Fibroblast of the aortic adventitia (primary cell): ENCODE data around the gene EMILIN3. TPM values are rescaled to one million over a fixed set of nuclear protein-coding genes. Genes with fewer than 3 reads are reported as not detected.

Source experiments
- DNase-seq: peaks from one replicate; pipeline ENCODE4 v3.0.0-alpha.2; 2010; ENCODE audit warnings: low read depth
- H3K4me3 ChIP-seq: 2 replicates; pipeline ENCODE4 v1.5.1; 2011; ENCODE audit warnings: low read depth, mild to moderate bottlenecking, control low read depth, low read length, moderate library complexity
- total RNA-seq: library from RNA; depleted of rRNA; stranded (reverse); fragments of >200 nt; gene quantifications from 2 replicates; pipeline ENCODE4 v1.2.3, GENCODE V29; 2012; ENCODE audit warnings: low replicate concordance
- TF ChIP-seq, protein P1 (sequence below): IDR thresholded peaks from 2 replicates; pipeline ENCODE4 v1.5.1; 2011; ENCODE audit warnings: mild to moderate bottlenecking, low read length, control low read depth, inconsistent platforms; ENCODE audit not compliant: insufficient read depth

EMILIN3 gene
- total RNA-seq, 1 donor: not detected

DNA sequence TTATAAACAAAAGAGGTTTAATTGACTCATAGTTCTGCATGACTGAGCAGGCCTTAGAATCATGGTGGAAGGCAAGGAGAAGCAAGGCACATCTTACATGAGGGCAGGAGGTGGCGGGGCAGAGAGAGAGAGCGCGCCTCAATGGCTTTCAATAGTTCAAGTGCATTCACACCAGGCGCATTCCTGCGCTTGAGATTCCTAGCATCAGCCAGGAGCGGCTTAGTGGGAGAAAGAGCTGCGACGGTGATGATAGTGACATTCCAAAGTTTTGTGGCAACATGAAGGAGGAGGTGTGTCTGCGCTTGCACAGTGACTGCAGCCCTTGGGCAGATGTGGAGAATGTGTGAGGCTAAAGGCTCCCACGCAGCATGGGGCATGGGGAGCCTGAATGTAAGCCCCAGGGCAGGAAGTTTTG is 25.0 kb upstream of the EMILIN3 start:
- TF ChIP-seq, protein P1, sequence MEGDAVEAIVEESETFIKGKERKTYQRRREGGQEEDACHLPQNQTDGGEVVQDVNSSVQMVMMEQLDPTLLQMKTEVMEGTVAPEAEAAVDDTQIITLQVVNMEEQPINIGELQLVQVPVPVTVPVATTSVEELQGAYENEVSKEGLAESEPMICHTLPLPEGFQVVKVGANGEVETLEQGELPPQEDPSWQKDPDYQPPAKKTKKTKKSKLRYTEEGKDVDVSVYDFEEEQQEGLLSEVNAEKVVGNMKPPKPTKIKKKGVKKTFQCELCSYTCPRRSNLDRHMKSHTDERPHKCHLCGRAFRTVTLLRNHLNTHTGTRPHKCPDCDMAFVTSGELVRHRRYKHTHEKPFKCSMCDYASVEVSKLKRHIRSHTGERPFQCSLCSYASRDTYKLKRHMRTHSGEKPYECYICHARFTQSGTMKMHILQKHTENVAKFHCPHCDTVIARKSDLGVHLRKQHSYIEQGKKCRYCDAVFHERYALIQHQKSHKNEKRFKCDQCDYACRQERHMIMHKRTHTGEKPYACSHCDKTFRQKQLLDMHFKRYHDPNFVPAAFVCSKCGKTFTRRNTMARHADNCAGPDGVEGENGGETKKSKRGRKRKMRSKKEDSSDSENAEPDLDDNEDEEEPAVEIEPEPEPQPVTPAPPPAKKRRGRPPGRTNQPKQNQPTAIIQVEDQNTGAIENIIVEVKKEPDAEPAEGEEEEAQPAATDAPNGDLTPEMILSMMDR: no peak
- H3K4me3 ChIP-seq: no peak overlapping the region
- DNase-seq: no peak

DNA sequence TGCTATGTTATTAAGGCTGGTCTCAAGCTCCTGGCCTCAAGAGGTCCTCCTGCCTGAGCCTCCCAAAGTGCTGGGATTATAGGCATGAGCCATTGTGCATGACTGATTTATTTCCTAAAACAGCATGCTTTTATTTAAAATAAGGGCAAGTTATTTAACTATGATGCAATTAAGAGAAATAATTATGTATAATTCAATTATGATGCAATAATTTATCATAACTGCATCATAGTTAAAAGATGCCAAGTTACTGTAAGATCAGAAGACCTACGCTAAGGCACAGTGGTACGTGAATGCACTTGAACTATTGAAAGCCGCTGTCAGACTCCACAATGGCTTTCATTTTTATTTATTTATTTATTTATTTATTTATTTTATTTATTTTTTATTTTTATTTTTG is 24.3 kb upstream of the EMILIN3 start:
- H3K4me3 ChIP-seq: no peak overlapping the region
- TF ChIP-seq, protein P1: no peak
- DNase-seq: no peak

GRCh38 chr20:41387444-41387851 is 20.8 kb upstream of the EMILIN3 start:
- DNase-seq: no peak
- TF ChIP-seq, protein P1: peak; percentile 27
- no peak overlapping the region for H3K4me3 ChIP-seq

DNA sequence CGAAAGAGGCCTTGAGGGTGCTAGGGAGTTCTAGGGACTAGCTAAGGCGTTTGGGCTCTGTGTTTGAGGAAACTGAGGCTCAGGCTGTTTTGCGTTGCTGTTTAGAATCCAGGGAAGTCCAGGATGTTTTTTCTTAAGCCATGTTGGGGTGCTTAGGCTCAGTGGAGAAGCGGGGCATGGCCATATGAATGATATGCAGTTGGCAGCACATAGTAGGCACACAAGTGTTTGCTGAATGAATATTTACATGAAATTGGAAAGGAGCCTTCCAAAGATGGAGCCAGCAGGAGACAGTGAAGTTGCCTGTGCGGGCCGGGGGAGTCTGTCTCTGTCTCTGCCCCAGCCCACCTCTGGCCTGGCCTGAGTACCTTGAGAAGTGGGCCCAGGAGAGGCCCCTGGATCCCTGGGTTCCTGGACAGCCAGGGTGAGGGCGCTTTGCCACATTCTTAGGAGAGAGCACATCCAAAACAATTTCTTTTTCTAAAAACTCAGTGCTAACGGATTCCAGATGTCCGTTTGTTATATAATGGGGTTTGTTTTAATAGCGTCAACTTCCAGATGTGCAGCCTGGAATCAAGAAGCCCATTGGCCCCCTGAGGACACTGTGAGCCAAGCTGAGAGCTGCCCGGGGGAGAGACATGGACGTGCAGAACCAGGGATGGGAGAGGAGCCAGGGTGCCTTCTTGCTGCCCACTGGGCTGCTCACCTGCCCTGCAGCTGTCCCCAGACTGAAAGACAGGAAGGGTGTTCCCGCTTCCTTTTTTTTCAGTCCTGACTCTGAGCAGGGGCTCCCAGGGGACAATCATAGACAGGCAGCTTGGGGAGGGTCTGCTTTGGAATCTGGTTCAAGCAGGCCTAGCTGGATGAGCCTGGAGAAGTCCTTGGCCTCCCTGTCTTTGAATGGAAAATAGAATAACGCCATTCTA is 20.1 kb upstream of the EMILIN3 start:
- no peak overlapping the region for H3K4me3 ChIP-seq
- TF ChIP-seq, protein P1: no peak
- DNase-seq: peak; percentile 88

DNA sequence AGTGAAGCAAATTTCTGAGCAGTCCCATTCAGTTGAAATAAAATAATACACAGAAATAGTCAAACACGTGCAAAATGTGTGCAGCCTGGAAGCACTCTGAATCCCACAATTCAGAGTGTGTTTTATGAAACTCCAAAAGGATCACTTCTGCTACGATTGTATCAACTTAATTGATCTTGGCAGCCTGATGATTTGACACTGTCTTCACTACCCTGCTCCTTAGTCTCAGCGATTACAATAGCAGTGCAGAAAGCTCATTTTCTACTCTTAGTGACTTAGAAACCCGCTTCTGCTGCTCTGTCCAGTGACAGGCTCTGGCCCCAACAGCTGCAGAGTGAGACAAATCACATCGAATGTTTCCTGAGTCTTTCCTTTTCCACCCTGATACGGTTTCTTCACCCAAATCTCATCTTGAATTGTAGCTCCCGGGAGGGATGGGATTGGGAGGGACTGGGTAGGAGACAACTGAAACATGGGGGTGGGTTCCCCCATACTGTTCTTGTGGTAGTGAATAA is 16.2 kb upstream of the EMILIN3 start:
- H3K4me3 ChIP-seq: no peak overlapping the region
- no peak for DNase-seq
- TF ChIP-seq, protein P1: no peak

GRCh38 chr20:41380551-41381193 is 14.1 kb upstream of the EMILIN3 start:
- H3K4me3 ChIP-seq: no peak overlapping the region
- no peak for DNase-seq
- TF ChIP-seq, protein P1: no peak
